Fibroblast of skin of back (primary cell): Measurements from ENCODE around the gene MYL3.
"Not testable (repeated sequence)": the region's sequence is repeated elsewhere in the genome, so short reads cannot be mapped to it uniquely, and the experiment has no call there.

Experiments
- DNase-seq: peaks from one replicate; pipeline ENCODE4 v3.0.0-alpha.2; 2013

The MYL3 gene

GRCh38 chr3:46824211-46824970, 38.9 kb downstream of the MYL3 start:
- no peak for DNase-seq

GRCh38 chr3:46823314-46823713, 39.9 kb downstream of the MYL3 start:
- not testable (repeated sequence) for DNase-seq

- no peak for DNase-seq
Observed at GRCh38 chr3:46821553-46821952, 41.7 kb downstream of the MYL3 start.

GRCh38 chr3:46820852-46821251, 42.4 kb downstream of the MYL3 start:
- no peak for DNase-seq

- DNase-seq, result peak; percentile 72
Observed at GRCh38 chr3:46812237-46812791, 50.9 kb downstream of the MYL3 start.

GRCh38 chr3:46811615-46812236, 51.5 kb downstream of the MYL3 start:
- DNase-seq, result no peak

- DNase-seq, result not testable (repeated sequence)
Observed at GRCh38 chr3:46808766-46809165, 54.5 kb downstream of the MYL3 start.
